Gastroesophageal sphincter (tissue), 3 donors: ENCODE results near the gene SLC6A4.

Experiments
- CTCF ChIP-seq, 4 experiments: fragments of 200-600 bp in 2 of 4; fragments of 450-650 bp in 2 of 4; sonication (generic) in 1 of 4; IDR thresholded peaks; one replicate each; pipeline ENCODE4 v1.5.1; 2017 to 2019; ENCODE audit warnings: antibody characterized with exemption in 4 of 4, mild to moderate bottlenecking in 2 of 4, moderate library complexity in 2 of 4
- EP300 ChIP-seq: sonication (generic); formaldehyde crosslinking; IDR thresholded peaks from one replicate; pipeline ENCODE4 v1.6.1; 2017; ENCODE audit warnings: antibody characterized with exemption, mild to moderate bottlenecking
- POLR2A ChIP-seq, 2 donors: fragments of 450-650 bp; IDR thresholded peaks; one replicate each; pipeline ENCODE4 v1.6.1; 2017; ENCODE audit warnings: antibody characterized with exemption in 2 of 2, mild to moderate bottlenecking in 2 of 2, moderate library complexity in 1 of 2

- TF ChIP-seq CTCF (IDR thresholded peaks at IDR 0.05): no peak
- no peak for TF ChIP-seq EP300
- no peak for TF ChIP-seq POLR2A (IDR thresholded peaks at IDR 0.05)
These were observed 47.1 kb downstream of the SLC6A4 start for GRCh38 chr17:30188211-30188939.
